ENCODE data around the gene SYT7.

- TF ChIP-seq CTCF (IDR thresholded peaks at IDR 0.05) (no peak), POLR2A (IDR thresholded peaks at IDR 0.05) (no peak)
Measured at GRCh38 chr11:61522881-61523280, 58.0 kb downstream of the SYT7 start.

Measured in heart left ventricle (tissue), 13 donors.